Measurements from ENCODE around the gene SLC24A4.
A peak's percentile ranks its signal among the peaks of the same experiment; 100 is the strongest.

SLC24A4 gene

GRCh38 chr14:92502541-92503286, 179.7 kb downstream of the SLC24A4 start:
- TF ChIP-seq TAF1 (IDR thresholded peaks at IDR 0.05; ENCODE audit: borderline replicate concordance, low read depth, low read length) (no peak), POLR2AphosphoS5 (IDR thresholded peaks at IDR 0.05; ENCODE audit: low read depth, low read length) (no peak), POLR2A (IDR thresholded peaks at IDR 0.05; ENCODE audit: low read depth, low read length) (no peak)
- DNase-seq (ENCODE audit: insufficient read length) (no peak), FAIRE-seq (no peak)

- no peak for TF ChIP-seq POLR2AphosphoS5 (IDR thresholded peaks at IDR 0.05; ENCODE audit: low read depth, low read length)
- TF ChIP-seq TAF1 (IDR thresholded peaks at IDR 0.05; ENCODE audit: borderline replicate concordance, low read depth, low read length) = no peak
- TF ChIP-seq POLR2A (IDR thresholded peaks at IDR 0.05; ENCODE audit: low read depth, low read length) = no peak
- no peak for DNase-seq (ENCODE audit: insufficient read length)
- FAIRE-seq = no peak
These were observed 181.0 kb downstream of the SLC24A4 start for GRCh38 chr14:92503756-92504491.

- FAIRE-seq (no peak), DNase-seq (ENCODE audit: insufficient read length) (no peak)
- TF ChIP-seq POLR2A (IDR thresholded peaks at IDR 0.05; ENCODE audit: low read depth, low read length) (no peak), TAF1 (IDR thresholded peaks at IDR 0.05; ENCODE audit: borderline replicate concordance, low read depth, low read length) (no peak), POLR2AphosphoS5 (IDR thresholded peaks at IDR 0.05; ENCODE audit: low read depth, low read length) (no peak)
These were observed 182.9 kb downstream of the SLC24A4 start for GRCh38 chr14:92505826-92506225.

- no peak for FAIRE-seq
These were observed 183.3 kb downstream of the SLC24A4 start for GRCh38 chr14:92506231-92506630.

GRCh38 chr14:92507174-92507768, 184.3 kb downstream of the SLC24A4 start:
- peak; percentile 31 for DNase-seq (ENCODE audit: insufficient read length)
- FAIRE-seq = peak; percentile 86

More at GRCh38 chr14:92506231-92506630, 183.3 kb downstream of the SLC24A4 start:
- no peak for TF ChIP-seq POLR2AphosphoS5 (IDR thresholded peaks at IDR 0.05; ENCODE audit: low read depth, low read length)
- TF ChIP-seq POLR2A (IDR thresholded peaks at IDR 0.05; ENCODE audit: low read depth, low read length) = no peak
- no peak for TF ChIP-seq TAF1 (IDR thresholded peaks at IDR 0.05; ENCODE audit: borderline replicate concordance, low read depth, low read length)
- DNase-seq (ENCODE audit: insufficient read length) = no peak

GRCh38 chr14:92510972-92511371, 188.0 kb downstream of the SLC24A4 start:
- FAIRE-seq (no peak), DNase-seq (ENCODE audit: insufficient read length) (no peak)
- TF ChIP-seq POLR2A (IDR thresholded peaks at IDR 0.05; ENCODE audit: low read depth, low read length) (no peak), POLR2AphosphoS5 (IDR thresholded peaks at IDR 0.05; ENCODE audit: low read depth, low read length) (no peak), TAF1 (IDR thresholded peaks at IDR 0.05; ENCODE audit: borderline replicate concordance, low read depth, low read length) (no peak)

More at GRCh38 chr14:92507174-92507768, 184.3 kb downstream of the SLC24A4 start:
- TF ChIP-seq POLR2A (IDR thresholded peaks at IDR 0.05; ENCODE audit: low read depth, low read length) (no peak), TAF1 (IDR thresholded peaks at IDR 0.05; ENCODE audit: borderline replicate concordance, low read depth, low read length) (no peak), POLR2AphosphoS5 (IDR thresholded peaks at IDR 0.05; ENCODE audit: low read depth, low read length) (no peak)

- TF ChIP-seq TAF1 (IDR thresholded peaks at IDR 0.05; ENCODE audit: borderline replicate concordance, low read depth, low read length) = no peak
- TF ChIP-seq POLR2AphosphoS5 (IDR thresholded peaks at IDR 0.05; ENCODE audit: low read depth, low read length) = no peak
- TF ChIP-seq POLR2A (IDR thresholded peaks at IDR 0.05; ENCODE audit: low read depth, low read length) = no peak
- DNase-seq (ENCODE audit: insufficient read length) (no peak), FAIRE-seq (no peak)
These were observed 188.7 kb downstream of the SLC24A4 start for GRCh38 chr14:92511453-92512238.

- no peak for TF ChIP-seq POLR2A (IDR thresholded peaks at IDR 0.05; ENCODE audit: low read depth, low read length)
- no peak for TF ChIP-seq TAF1 (IDR thresholded peaks at IDR 0.05; ENCODE audit: borderline replicate concordance, low read depth, low read length)
- TF ChIP-seq POLR2AphosphoS5 (IDR thresholded peaks at IDR 0.05; ENCODE audit: low read depth, low read length) = no peak
- DNase-seq (ENCODE audit: insufficient read length) (no peak), FAIRE-seq (no peak)
These were observed 189.8 kb downstream of the SLC24A4 start for GRCh38 chr14:92512807-92513203.

GRCh38 chr14:92513204-92513965, 190.4 kb downstream of the SLC24A4 start, which contains the start of gene RIN3:
Gene RIN3 (plus strand): TSS chr14:92513781. CDS start chr14:92513933, 152 bp downstream.
- 0 out of 2 replicates have a peak, but pooled peaks have one; percentile 42 for TF ChIP-seq TAF1 (IDR thresholded peaks at IDR 0.05; ENCODE audit: borderline replicate concordance, low read depth, low read length)
- TF ChIP-seq POLR2AphosphoS5 (IDR thresholded peaks at IDR 0.05; ENCODE audit: low read depth, low read length) = 0 out of 2 replicates have a peak, but pooled peaks have one; percentile 30
- peak; percentile 71; the same call in 1 of the 2 replicates for TF ChIP-seq POLR2A (IDR thresholded peaks at IDR 0.05; ENCODE audit: low read depth, low read length)
- FAIRE-seq = peak; percentile 85

More at GRCh38 chr14:92513204-92513965, 190.4 kb downstream of the SLC24A4 start, which contains the start of gene RIN3:
- DNase-seq (ENCODE audit: insufficient read length) = peak; percentile 63

All from GM12892 (cell line).